Spleen (tissue), 11 donors: ENCODE results near the gene SLC1A7. TPM values are rescaled to one million over a fixed set of nuclear protein-coding genes. Genes with fewer than 3 reads are reported as not detected.

ENCODE experiments used
- DNase-seq: peaks from one replicate; pipeline ENCODE4 v3.0.0-alpha.2; 2020
- H3K27ac ChIP-seq, 8 donors: fragments of 200-600 bp; sonication (generic) in 7 of 8; 1 replicate in 4 of 8; 2 replicates in 4 of 8; pipeline versions ENCODE4 v1.5.0 to v1.8.0; 2016 to 2021; ENCODE audit warnings: inconsistent platforms in 4 of 8, mild to moderate bottlenecking in 4 of 8, moderate library complexity in 1 of 8
- H3K27me3 ChIP-seq, 7 donors: fragments of 200-600 bp; sonication (generic) in 6 of 7; replicated peaks in 1 of 7; 1 replicate in 4 of 7; 2 replicates in 3 of 7; pipeline versions ENCODE4 v1.5.0 to v1.8.0; 2016 to 2021; ENCODE audit warnings: inconsistent platforms in 3 of 7, mild to moderate bottlenecking in 1 of 7
- H3K36me3 ChIP-seq, 6 donors: fragments of 200-600 bp; sonication (generic) in 5 of 6; 1 replicate in 4 of 6; 2 replicates in 2 of 6; pipeline versions ENCODE4 v1.5.0 to v1.8.0; 2016 to 2021; ENCODE audit warnings: inconsistent platforms in 2 of 6
- H3K4me1 ChIP-seq, 6 donors: fragments of 200-600 bp; sonication (generic) in 5 of 6; 1 replicate in 3 of 6; 2 replicates in 3 of 6; pipeline versions ENCODE4 v1.5.0 to v1.8.0; 2016 to 2021; ENCODE audit warnings: inconsistent platforms in 3 of 6
- H3K4me3 ChIP-seq, 8 donors: fragments of 200-600 bp; sonication (generic) in 7 of 8; 1 replicate in 4 of 8; 2 replicates in 4 of 8; pipeline versions ENCODE4 v1.5.0 to v1.8.0; 2016 to 2021; ENCODE audit warnings: inconsistent platforms in 4 of 8, mild to moderate bottlenecking in 4 of 8, moderate library complexity in 2 of 8
- H3K9me3 ChIP-seq, 8 donors: fragments of 200-600 bp; sonication (generic) in 7 of 8; 1 replicate in 4 of 8; 2 replicates in 4 of 8; pipeline versions ENCODE4 v1.5.0 to v1.8.0; 2016 to 2021; ENCODE audit warnings: inconsistent platforms in 4 of 8
- POLR2A ChIP-seq, 3 donors: fragments of 450-650 bp; IDR thresholded peaks; one replicate each; pipeline ENCODE4 v1.5.1; 2017; ENCODE audit warnings: antibody characterized with exemption in 3 of 3, mild to moderate bottlenecking in 1 of 3
- POLR2AphosphoS5 ChIP-seq, 3 donors: sonication (generic); formaldehyde crosslinking; IDR thresholded peaks; one replicate each; pipeline ENCODE4 v1.5.1; 2017; ENCODE audit warnings: antibody characterized with exemption in 3 of 3
- WGBS, 5 donors: extraction: QIAGEN DNeasy Blood & Tissue Kit in 3 of 5; methylation state at CpG; one replicate each; pipeline versions ENCODE4 v1.1.5 to v1.1.7; 2013 to 2018; 5-methylcytosine and 5-hydroxymethylcytosine counted together
- intact Hi-C: fragments of 100-400 bp; cut with DNase I; formaldehyde crosslinking; loops from one replicate; pipeline ENCODE4 v1.15.0; 2023; ENCODE audit warnings: low total_unique reads
- polyA plus RNA-seq, 3 donors: library from polyadenylated mRNA; stranded (reverse); fragments of 200-250 nt; gene quantifications; one replicate each; pipeline ENCODE4 v1.2.1, GENCODE V29; 2013
- total RNA-seq, 7 donors: library from RNA; depleted of rRNA in 3 of 7; stranded (reverse); fragments of >200 nt in 3 of 7; fragmentation: NEBNext Ultra II Directional in 4 of 7; extraction: Animal tissue kit (Norgen Biotek cat#: 25700) in 4 of 7; gene quantifications; one replicate each; pipeline versions ENCODE4 v1.1.0 to v1.2.1, GENCODE V29; 2016 to 2021
- TF ChIP-seq, protein P1 (sequence below), 11 experiments: fragments of 200-600 bp in 7 of 11; fragments of 450-650 bp in 4 of 11; sonication (generic) in 4 of 11; IDR thresholded peaks in 8 of 11; conservative IDR thresholded peaks in 3 of 11; 1 replicate in 7 of 11; 2 replicates in 4 of 11; pipeline versions ENCODE4 v1.4.0 to v1.8.0; 2016 to 2021; ENCODE audit warnings: antibody characterized with exemption in 11 of 11, inconsistent platforms in 4 of 11, mild to moderate bottlenecking in 1 of 11
- donor health status: healthy with polysubstance abuse.
- donor health status: DM: no; HTN: no; CAD: no; lungs with moderate emphysema.
- donor health status: DM: no; HTN: no; CAD: no.
- donor health status: Bipolar disorder and iron deficiency.
- donor health status: healthy.
- donor health status: DM: no; HTN: no; CAD: no.
- donor health status: DM: yes; HTN: yes; CAD: no.

The SLC1A7 gene
- total and polyA plus RNA-seq, 10 donors: 0.02 to 0.19 (median 0.08) TPM; not detected in 6

DNA sequence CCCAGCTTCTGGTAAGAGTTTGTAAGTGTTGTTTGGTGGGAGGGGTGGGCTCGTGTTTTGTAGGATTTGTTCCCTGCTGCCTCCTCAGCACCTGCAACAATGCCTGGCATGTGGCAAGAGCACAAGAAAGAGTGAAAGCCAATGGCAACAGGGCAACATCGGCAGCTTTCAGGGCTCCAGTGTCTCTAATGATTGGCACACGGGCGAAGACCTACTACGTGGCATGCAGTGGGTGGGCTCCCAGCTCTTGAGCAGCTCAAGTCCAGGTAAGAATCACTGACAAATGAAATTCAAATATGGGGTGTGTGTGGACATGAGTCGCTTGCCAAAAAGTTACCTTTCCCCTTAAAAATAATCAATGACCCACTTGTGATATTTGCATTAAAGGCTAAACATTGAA is 23.9 kb upstream of the SLC1A7 start:
- intact Hi-C loops: no loop called here
- H3K9me3 ChIP-seq: no peaks in the 10 kb centered on the region
- H3K36me3 ChIP-seq: no peaks in the 10 kb centered on the region
- 77 to 88% (median 85%) methylated on average over 6 of the region's 6 CpGs for WGBS, 5 donors
- no peaks in the 10 kb centered on the region for H3K4me1 ChIP-seq
- peaks cover 0 to 68% (median 3%) of the 10 kb centered on the region in 7 donors for H3K27me3 ChIP-seq
- no peak for DNase-seq
- H3K27ac ChIP-seq: no peak overlapping the region
- TF ChIP-seq, protein P1, sequence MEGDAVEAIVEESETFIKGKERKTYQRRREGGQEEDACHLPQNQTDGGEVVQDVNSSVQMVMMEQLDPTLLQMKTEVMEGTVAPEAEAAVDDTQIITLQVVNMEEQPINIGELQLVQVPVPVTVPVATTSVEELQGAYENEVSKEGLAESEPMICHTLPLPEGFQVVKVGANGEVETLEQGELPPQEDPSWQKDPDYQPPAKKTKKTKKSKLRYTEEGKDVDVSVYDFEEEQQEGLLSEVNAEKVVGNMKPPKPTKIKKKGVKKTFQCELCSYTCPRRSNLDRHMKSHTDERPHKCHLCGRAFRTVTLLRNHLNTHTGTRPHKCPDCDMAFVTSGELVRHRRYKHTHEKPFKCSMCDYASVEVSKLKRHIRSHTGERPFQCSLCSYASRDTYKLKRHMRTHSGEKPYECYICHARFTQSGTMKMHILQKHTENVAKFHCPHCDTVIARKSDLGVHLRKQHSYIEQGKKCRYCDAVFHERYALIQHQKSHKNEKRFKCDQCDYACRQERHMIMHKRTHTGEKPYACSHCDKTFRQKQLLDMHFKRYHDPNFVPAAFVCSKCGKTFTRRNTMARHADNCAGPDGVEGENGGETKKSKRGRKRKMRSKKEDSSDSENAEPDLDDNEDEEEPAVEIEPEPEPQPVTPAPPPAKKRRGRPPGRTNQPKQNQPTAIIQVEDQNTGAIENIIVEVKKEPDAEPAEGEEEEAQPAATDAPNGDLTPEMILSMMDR (IDR thresholded peaks at IDR 0.05 in 8 of 11, conservative IDR thresholded peaks at IDR 0.05 in 3 of 11): no peak
- TF ChIP-seq POLR2A (IDR thresholded peaks at IDR 0.05) (no peak), POLR2AphosphoS5 (IDR thresholded peaks at IDR 0.05) (no peak)
- H3K4me3 ChIP-seq: no peak overlapping the region

DNA sequence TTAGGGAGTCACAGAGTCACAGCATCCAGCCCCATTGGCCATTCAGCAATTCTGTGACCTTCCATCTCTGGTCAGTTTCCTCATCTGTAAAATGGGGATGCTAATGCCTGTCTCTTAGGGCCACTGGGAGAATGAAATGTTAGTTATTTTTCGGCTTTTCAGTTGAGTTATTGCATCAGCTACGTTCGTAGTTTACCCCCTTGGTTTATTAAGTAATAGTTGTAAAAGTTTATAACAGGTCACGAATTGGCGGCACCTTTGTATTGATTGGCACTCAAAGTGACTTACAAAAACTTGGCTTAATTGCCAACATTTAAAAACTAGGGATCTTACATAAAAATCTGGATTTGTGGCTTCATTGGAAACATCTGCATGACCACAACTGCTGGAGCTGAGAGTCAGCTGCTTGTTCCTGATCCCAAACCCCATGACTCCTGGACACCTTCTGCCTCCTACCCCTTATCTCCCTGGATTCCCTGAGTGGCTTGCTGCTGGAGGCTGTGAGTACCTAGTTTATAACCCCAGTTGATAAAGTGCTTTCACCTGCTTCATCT is 23.0 kb upstream of the SLC1A7 start:
- Histone ChIP-seq H3K27ac (no peak overlapping the region), H3K4me1 (no peaks in the 10 kb centered on the region), H3K9me3 (no peaks in the 10 kb centered on the region), H3K36me3 (no peaks in the 10 kb centered on the region), H3K4me3 (no peak overlapping the region), H3K27me3 (peaks cover 0 to 66% (median 3%) of the 10 kb centered on the region in 7 donors)
- TF ChIP-seq, protein P1 (IDR thresholded peaks at IDR 0.05 in 8 of 11, conservative IDR thresholded peaks at IDR 0.05 in 3 of 11): no peak
- TF ChIP-seq POLR2A (IDR thresholded peaks at IDR 0.05) (no peak), POLR2AphosphoS5 (IDR thresholded peaks at IDR 0.05) (no peak)
- intact Hi-C loops: no loop called here
- no peak for DNase-seq
- 79 to 94% (median 87%) methylated on average over 5 of the region's 5 CpGs for WGBS, 5 donors

DNA sequence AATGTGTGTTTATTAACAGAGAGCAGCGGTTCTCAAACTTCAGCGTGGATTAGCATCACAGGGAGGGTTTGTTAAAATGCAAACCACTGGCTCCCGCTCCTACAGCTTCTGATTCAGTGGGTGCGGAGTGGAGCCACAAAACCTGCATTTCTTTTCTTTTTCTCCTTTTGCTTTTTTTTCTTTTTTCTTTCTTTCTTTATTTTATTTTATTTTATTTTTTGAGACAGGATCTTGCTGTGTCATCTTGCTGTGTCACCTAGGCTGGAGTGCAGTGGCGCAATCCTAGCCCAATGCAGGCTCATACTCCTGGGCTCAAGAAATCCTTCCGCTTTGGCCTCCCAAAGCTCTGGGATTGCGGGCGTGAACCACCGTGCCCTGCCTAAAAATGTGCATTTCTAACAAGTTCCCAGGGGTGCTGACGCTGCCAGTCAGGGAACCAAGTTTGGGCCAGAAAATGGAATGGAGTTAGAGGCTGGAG is 20.9 kb upstream of the SLC1A7 start:
- H3K27ac ChIP-seq: no peak overlapping the region
- peaks cover 0 to 55% (median 3%) of the 10 kb centered on the region in 7 donors for H3K27me3 ChIP-seq
- H3K36me3 ChIP-seq: no peaks in the 10 kb centered on the region
- intact Hi-C loops: no loop called here
- TF ChIP-seq POLR2AphosphoS5 (IDR thresholded peaks at IDR 0.05) (no peak), POLR2A (IDR thresholded peaks at IDR 0.05) (no peak)
- TF ChIP-seq, protein P1 (IDR thresholded peaks at IDR 0.05 in 8 of 11, conservative IDR thresholded peaks at IDR 0.05 in 3 of 11): no peak
- no peaks in the 10 kb centered on the region for H3K9me3 ChIP-seq
- no peaks in the 10 kb centered on the region for H3K4me1 ChIP-seq
- no peak overlapping the region for H3K4me3 ChIP-seq
- DNase-seq: no peak
- 75 to 86% (median 83%) methylated on average over 10 of the region's 10 CpGs for WGBS, 5 donors

DNA sequence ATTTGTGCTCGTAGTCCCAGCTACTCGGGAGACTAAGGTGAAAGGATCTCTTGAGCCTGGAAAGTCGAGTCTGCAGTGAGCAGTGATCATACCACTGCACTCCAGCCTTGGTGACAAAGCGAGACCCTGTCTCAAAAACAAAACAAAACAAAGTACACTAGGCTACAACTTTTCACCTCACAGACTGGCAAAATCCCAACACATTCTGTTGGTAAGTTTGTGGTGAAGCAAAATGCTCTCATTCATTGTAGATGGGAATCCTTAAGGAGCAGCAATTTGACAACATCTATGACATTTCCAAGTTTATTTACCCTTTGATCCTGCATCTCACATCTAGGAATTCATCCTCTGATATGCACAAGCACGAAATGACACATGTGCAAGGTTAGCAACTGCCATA is 20.2 kb upstream of the SLC1A7 start:
- H3K27me3 ChIP-seq: peaks cover 0 to 55% (median 3%) of the 10 kb centered on the region in 7 donors
- intact Hi-C loops: no loop called here
- no peaks in the 10 kb centered on the region for H3K4me1 ChIP-seq
- H3K9me3 ChIP-seq: no peaks in the 10 kb centered on the region
- no peak overlapping the region for H3K4me3 ChIP-seq
- no peak overlapping the region for H3K27ac ChIP-seq
- TF ChIP-seq, protein P1 (IDR thresholded peaks at IDR 0.05 in 8 of 11, conservative IDR thresholded peaks at IDR 0.05 in 3 of 11): no peak
- 77 to 86% (median 82%) methylated on average over 5 of the region's 5 CpGs for WGBS, 5 donors
- no peak for DNase-seq
- H3K36me3 ChIP-seq: no peaks in the 10 kb centered on the region
